ENCODE measurements around the gene ABCA2.

GRCh38 chr9:136971746-136972145 lies 56.3 kb downstream of the ABCA2 start:
- TF ChIP-seq CBFB (CRISPR knock-in tag; IDR thresholded peaks at IDR 0.05; ENCODE audit: low read depth) = no peak
- no peak for TF ChIP-seq ATF3 (CRISPR knock-in tag; conservative IDR thresholded peaks at IDR 0.05)
- TF ChIP-seq FOXK1 (CRISPR knock-in tag; IDR thresholded peaks at IDR 0.05) = no peak
- no peak for TF ChIP-seq TEAD4 (CRISPR knock-in tag; IDR thresholded peaks at IDR 0.05)
- TF ChIP-seq SMAD3 (CRISPR knock-in tag; IDR thresholded peaks at IDR 0.05; ENCODE audit: borderline replicate concordance) = no peak
